Activated CD8-positive, alpha-beta memory T cell treated with anti-CD3 and anti-CD28 coated beads for 48 hours (primary cell): ENCODE measurements around the gene OSTC.
"Not testable (repeated sequence)": the region's sequence is repeated elsewhere in the genome, so short reads cannot be mapped to it uniquely, and the experiment has no call there.

Experiments used
- DNase-seq, 3 experiments: peaks; one replicate each; pipeline ENCODE4 v3.0.0-alpha.2; 2020; ENCODE audit warnings: low read depth in 2 of 3, low spot score in 2 of 3

The OSTC gene

DNA sequence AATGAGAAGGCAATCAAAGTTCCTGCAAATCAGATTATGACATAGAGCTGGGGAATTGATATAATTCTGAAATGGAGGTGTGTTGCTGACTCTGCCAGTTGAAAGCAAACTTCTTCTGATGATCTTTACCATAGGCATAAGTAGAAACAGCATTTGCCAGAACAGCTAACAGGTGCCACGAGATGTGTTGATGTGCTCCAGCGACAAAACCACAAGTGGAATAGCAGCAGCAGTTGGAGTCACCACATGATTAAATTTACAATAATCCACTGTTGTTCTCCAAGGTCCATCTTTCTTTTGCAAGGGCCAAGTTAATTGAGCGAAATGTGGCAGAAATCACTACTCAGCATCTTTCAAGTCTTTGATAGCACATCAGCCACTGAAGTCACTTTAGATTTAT lies 3.7 kb upstream of the OSTC start:
- no peak for DNase-seq

DNA sequence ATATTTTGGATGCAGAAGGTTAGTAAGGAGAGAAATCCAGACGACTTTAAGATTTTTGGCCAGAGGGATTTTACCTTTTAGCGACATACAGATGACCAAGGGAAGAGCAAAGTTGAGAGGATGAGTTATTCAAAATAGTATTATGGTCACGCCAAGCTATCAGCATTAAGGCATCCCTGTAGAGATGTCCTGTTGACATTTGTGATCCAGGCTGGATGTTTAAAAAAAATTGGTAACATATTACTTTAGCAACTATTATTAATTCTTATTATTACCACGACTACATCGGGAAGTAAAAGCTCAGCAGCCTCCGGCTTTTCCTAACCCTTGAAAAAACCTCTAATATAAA lies 562 bp upstream of the OSTC start:
- DNase-seq, result no peak

DNA sequence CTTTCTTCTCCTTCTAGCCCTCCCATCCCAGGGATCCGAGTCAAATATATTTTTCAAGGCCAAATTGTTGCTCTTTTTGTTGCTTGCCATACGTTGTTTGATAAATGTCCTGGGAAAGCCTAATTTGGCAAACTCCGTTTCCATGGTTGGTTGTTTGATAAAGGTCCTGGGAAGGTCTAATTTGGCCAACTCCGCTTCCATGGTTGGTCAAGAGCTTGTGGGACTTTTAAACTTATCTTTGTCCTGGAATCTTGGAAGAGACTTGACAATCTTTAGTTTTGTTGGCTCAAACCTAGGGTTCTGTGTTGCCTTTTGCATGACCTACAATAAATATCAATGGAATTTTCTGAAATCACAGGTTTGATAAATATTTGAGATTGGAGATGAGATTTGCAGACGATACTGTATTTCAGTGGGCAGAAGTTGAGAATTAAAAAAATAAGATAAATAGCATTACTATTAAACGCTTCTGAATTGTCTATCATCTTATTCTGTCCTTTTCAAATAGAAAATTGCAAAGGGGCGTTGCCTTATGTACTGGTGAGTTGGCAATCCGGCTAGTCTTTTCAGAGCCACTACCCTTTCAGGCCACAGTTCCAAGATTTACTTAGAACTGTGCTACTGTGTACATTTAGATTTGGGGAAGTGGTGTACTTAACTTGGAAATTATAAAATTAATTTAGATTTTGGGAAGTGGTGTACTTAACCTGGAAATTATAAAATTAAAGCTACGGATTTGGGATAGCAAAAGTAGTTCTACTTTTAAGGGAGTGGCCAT lies 804 bp downstream of the OSTC start:
- no peak for DNase-seq

DNA sequence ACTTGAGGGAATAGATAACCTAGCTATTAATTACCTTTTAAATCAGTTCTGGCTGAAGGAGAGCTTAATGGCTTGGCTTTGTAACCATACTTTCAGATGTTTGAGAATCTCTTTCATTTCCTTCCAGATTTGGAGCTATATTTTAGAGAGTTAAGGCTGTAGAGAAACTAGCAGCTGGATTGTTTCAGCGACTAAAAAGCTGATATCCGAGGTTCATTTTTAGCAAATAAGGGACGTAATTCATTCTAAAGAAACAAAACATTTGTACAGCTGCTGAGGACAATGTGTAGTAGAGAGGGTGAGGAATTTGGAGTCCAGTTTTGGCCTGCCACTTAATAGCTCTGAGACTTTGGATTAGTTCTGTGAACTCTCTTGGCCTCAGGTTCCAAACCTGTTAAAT lies 12.2 kb downstream of the OSTC start:
- DNase-seq, result no peak

DNA sequence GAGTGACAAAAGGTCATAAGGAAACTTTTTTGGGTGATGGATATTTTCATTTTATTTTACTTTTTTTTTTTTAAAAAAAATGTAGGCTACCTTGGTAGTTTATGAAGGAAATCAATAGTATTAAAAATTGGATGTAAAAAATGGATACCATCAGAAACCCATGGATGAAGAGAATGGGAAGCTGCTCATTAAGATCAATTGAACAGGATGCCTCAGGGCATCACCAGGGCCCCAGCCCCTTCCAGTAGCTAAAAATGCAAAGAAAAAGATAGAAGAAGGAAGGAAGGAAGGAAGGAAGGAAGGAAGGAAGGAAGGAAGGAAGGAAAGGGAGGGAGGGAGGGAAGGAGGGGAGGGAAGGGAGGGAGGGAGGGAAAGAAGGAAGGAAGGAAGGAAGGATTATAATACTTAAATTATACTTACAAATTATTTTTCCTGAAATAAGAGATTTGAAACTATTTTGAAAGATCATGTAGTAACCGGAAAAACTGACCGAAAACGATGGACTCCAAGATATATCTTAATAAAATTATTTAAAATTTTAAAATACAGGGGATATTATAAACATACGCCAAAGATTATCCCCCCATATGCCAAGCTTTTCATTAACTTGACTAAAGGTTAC lies 24.1 kb downstream of the OSTC start:
- DNase-seq, result no peak

DNA sequence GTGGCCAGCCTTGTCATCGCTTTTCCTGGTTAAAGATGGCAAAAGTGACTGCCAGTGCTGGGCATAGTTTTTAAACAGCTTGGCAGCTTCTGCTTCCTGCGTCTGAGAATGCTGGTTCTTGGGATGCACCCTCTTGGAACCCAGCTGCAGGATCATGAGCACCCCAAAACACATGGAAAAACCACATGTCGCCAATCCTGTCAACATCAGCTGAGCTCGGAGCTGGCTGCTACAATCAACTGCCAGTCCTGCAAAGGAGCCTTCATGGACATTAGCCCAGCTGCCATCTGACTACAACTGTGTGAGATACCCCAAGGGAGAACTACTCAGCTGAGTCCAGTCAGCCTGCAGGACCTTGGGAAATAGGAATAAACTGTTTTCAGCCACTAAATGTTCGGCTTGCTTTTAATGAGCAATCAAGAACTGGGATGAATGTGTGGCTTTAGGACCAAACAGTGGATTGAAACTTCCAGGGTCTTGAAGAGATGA lies 31.0 kb downstream of the OSTC start:
- no peak for DNase-seq

DNA sequence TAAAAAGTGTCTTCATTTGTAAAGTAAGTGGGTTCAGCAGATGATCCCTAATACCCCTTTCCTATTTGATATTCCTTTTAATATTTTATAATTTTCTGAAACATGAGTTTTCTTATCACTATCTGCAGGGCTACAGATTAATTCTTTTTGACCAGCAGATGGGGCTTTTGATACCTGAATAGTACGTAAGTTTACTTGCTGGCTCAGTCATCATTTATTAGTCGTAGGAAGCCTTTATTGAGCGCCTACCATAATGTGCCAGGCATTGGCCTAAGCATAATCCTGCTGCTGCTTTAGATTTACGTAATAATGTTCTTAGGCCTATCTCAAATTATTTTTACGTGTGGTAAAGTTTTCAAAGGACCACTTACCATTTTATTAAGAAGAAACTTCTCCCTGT lies 33.1 kb downstream of the OSTC start:
- DNase-seq, result no peak

DNA sequence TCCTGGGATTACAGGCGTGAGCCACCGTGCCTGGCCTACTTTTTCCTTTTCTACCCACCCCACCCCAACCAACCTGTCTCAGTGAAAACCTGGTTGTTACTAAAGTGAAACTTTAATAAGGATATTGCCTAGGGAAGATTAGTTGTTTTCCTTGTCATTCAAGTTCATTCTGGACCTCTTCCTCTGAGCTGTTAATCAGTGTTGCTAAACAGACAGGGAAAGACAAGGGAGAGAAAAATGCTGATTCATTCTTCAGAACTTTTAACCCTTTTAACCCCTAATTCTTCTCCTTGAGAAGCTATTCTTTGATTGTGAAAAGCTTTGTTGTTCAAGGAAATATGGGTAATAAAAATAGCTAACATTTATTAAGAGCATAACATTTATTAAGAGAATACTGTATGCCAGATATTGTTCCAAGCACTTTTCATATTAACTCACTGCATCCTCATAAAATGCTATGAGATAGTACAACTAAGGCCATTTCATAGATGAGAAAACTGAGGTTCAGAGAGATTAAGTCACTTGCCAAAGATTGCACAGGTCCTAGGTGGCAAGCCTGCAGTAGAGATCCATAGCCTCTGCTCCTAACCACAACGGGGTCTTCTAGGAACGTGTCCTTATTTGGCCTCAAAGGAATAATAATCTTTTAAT lies 34.8 kb downstream of the OSTC start:
- DNase-seq, result no peak

DNA sequence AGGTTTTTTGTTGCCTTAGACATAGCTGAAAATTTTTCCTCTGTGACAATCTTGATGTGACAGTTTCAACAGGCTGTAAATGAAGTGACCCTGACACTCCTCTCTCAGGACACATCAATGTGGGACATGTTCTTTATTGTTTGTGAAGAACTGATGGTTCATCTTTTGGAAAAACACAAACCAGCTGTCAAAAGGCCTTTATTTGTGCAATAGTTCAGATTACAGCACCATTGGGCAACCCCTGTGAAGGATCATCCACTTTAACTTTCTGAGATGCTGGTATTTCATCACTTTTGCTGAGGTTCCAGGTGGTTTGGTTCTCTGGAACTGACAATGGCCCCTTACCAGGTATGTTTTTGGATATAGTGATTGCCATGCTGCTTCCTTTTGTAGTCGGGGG lies 40.3 kb downstream of the OSTC start:
- no peak for DNase-seq

DNA sequence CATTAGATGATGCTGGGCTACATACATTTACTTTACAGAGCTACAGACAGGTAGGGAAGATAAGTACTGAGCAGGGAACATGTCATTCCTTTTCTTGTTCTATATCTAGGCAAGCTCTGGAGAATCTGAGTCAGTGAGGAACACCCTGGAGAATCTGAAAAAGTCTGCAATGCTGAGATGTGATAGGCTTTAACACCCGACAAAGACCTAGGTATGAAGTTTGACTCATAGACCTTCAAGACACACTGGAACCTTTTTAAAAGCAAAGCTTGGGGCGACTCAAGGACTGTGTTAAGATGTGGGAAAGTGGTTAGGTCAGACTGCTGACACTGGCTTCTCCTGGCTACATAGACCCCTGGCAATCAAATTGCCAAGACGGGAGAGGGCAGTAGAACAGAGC lies 42.8 kb downstream of the OSTC start:
- DNase-seq, result no peak

DNA sequence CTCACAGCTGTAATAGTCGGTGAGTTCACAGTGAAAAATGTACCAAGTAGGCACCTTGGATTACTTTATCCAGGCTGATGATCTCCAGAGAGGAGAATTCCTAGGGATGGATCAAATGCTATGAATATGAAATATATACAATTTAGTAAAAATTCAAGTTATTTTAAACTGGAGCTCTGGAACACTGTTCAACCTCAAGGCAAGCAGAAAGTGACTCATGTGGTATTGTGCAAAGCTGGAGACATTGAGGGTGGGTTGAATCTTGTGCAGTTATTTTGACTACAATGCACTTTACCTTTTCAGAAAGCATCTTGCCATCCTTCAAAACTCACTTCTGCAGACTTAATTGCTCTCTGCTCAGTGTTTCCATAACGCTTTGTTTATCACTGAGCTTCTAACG lies 43.4 kb downstream of the OSTC start:
- no peak for DNase-seq

DNA sequence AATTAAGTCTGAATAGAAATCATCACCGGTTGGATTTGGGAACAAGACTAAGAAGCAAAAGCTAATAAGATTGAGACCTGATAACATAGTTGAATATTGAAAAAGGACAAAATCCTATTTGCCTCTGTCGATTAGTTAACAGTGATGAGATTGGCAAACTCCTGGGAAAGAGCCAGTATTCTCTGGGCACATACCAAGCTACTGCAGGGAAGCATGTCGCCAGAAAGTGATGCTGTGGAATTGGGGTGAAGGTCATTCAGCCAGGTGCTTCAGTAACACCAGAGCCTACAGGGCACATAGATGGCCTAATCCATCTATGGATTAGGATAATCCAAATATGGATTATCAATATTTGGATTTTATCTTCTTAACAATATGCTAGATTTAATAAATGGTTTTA lies 44.0 kb downstream of the OSTC start:
- no peak for DNase-seq

DNA sequence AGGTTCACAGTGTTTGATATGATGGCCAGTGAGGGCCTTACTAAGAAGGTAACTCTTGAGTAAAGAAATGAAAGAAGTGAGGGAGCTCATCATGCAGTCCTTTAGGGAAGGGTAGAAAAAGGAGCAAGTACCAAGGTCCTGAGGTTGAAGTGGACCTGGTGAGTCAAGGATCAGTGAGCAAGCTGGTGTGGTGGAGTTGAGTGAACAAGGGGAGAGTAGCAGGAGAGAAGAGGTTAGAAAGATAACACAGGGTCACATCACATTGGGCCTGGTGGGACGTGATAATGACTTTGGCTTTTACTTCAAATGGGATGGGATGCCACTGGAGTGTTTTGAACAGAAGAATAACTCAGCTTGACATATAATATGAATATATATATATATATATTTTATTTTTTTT lies 44.7 kb downstream of the OSTC start:
- DNase-seq, result no peak

DNA sequence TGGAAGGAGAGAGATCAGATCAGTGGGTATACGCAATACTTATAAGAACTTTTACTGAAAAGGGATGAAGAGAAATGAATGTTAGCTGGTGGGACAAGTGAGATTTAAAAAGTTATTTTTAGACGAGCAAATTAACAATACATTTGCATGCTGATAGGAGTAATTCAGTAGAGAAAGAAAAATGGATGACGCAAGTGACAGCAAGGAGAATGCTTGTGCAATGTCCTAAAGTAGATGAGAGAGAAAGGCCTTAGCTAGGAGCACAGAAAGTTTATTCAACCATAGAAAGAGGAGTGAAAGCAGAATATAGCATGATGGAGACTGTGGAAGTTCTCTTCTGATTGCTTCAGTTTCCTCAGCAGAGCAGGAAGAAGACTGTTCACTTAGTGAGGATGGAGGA lies 45.8 kb downstream of the OSTC start:
- DNase-seq, result no peak

DNA sequence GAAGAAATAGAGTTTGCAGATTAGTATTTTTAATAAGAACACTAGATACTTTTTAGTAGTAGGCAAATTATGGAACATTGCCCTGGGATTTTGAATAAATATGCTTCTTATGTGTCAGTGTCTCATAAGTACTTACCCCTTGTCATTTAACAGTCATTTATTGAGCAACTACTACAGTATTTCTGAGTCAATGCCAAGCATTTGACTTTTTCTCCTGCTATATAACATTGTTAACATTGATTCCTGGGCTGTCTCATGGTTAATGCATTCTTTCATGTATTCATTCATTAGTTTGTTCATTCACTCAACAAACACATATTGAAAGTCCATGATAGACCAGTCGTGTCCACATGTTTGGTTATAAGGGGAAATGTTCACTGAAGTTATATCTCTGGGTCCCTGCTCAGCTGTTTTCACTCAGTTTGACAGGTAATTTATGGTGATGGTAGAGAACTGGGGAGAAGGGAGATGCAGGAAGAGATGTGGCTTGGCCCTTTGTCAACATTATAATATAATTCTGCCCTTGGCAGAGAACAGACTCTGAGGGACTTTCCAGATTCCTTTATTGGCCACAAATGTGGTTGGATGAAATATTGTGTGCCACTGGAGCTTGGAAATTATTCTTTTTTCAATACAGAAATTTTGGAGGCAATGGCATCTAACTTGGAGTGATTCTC lies 49.8 kb downstream of the OSTC start:
- no peak for DNase-seq

DNA sequence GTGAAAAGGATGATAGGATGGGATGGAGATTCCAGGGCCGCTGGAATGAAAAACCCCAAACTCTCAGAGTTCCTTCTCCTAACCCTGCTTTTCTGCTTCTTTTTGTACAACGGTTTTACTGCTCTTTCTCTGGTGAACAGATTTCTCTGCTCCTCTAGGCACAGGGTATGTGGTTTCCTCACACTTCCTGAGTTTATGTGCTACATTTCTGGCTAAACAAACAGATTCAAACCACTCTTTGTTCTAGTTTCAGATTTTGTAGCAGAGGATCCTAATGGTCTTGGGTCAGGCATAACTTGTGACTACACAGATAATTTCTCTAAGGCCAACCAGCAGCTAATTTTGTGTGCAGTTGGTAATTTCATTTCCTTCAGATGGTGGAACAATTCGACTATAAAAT lies 52.6 kb downstream of the OSTC start:
- DNase-seq, result no peak

DNA sequence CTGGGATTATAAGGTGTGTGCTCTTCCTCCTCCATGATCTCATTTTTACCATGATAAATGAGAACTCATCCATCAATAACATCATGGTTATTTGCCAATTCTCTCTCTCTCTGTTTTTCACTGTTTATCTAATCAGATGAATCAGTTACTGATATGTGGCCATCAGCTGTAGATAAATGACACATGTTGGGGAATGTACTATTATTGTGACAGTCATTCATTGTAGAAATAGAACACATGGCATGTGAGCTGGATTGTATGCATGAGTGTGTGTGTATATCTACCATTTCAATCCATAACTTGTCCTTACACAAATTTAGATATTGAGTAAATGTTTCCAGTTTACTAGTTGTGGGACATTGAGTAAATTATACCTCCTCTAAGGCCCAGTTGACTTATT lies 53.0 kb downstream of the OSTC start:
- DNase-seq, result no peak

DNA sequence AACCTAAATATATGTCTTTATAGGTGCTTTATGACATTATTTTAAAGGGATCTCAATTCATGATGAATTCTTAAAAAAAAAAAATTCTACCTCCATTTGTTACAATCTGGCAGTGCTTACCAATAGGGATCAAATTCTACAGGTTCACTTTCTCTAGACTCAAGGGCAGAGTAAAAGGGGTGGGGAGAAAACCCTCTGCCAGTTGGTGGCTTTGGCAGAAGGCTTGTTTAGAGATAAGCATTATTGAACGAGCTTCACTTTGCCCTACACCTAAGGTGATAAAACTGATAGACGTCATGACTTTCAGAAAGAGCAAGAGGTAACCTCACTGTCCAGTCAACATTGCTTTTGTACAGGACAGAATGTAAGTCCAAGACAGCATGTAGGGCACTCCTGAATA lies 53.6 kb downstream of the OSTC start:
- DNase-seq, result no peak

DNA sequence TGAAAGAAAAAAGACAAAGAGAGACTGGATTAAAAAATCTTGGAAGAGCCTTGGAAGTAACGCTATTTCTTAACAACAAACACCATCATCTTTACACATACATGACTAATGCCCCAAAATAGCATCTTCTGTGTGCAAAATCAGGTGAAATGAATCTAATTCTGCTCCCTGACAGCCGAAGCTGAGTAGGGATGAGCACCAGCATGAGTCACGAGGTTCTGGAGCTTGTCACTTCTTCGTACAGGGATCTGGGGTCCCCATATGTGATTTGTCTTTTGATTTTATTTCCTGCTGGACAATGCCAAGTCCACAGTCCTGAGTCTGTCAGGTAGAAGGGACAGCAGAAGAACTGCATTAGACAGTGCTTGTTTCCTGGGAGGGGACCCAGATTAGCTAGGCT lies 55.9 kb downstream of the OSTC start:
- no peak for DNase-seq

DNA sequence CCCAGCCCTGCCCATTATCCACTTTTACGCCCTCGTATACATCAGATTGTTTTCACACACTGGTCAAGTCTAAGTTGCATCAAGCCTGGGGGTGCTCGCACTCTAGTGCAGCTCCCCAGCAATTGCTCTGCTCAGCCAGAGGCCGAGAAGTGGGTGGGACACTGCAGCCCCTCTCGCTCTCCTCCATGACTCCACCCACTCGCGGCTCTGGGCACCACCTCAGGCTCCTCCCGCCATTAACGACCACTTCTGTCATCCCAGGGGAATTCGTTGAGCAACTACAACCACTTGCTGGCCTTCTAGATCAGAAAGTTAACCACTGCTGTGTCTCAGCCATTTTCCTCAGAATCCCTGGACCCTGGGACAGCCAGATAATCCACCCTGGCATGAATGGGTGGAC lies 58.8 kb downstream of the OSTC start:
- DNase-seq, result no peak

DNA sequence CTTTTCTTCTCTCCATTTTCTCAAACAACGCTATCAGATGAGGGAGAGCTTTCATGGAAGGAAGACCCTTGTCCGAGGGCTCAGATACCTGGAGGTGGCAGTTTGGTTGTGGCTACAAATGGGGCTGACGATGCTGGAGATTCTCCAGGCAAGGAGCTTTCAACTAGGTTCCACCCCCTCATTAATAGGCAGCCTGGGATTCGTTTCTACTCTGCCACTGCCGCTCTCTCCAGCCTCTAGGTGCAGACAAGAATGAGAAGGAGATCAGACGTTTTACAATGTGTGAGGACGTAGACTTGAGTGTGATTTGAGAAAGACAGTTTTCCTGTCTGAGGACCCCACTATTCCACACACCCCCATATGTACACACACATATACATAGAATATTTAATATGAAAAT lies 59.3 kb downstream of the OSTC start:
- no peak for DNase-seq

DNA sequence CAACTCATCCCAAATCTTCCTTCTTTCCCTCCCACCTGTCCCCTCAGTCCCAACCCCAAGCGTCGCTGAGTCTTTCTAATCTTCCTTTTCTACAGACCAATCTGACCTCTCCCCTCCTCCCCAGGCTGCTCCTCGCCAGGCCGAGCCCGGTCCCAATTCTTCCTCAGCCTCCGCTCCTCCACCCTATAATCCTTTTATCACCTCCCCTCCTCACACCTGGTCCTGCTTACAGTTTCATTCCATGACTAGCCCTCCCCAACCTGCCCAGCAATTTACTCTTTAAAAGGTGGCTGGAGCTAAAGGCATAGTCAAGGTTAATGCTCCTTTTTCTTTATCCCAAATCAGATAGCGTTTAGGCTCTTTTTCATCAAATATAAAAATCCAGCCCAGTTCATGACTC lies 60.2 kb downstream of the OSTC start:
- DNase-seq, result not testable (repeated sequence)
